ENCODE results near the gene LSAMP.
"Not testable (repeated sequence)": the region's sequence is repeated elsewhere in the genome, so short reads cannot be mapped to it uniquely, and the experiment has no call there.

Gene LSAMP

GRCh38 chr3:115752978-115753377, 692.3 kb downstream of the LSAMP start:
- DNase-seq (ENCODE audit: low spot score): not testable (repeated sequence)
